LNCAP (cell line): ENCODE measurements around the gene ZNF407.

Experiments
- CTCF ChIP-seq: fragments of 450-650 bp; IDR thresholded peaks from 2 replicates; pipeline ENCODE4 v1.5.1; 2017; ENCODE audit warnings: mild to moderate bottlenecking

The ZNF407 gene

GRCh38 chr18:75100832-75101630 is 503.4 kb downstream of the ZNF407 start:
- TF ChIP-seq CTCF: no peak

GRCh38 chr18:75101916-75102315 is 504.2 kb downstream of the ZNF407 start:
- TF ChIP-seq CTCF: no peak

- no peak for TF ChIP-seq CTCF
Observed at GRCh38 chr18:75104483-75104882, 506.8 kb downstream of the ZNF407 start.

GRCh38 chr18:75105551-75106254 is 508.0 kb downstream of the ZNF407 start:
- no peak for TF ChIP-seq CTCF

GRCh38 chr18:75106746-75107145 is 509.1 kb downstream of the ZNF407 start:
- no peak for TF ChIP-seq CTCF

GRCh38 chr18:75107196-75107930 is 509.7 kb downstream of the ZNF407 start:
- no peak for TF ChIP-seq CTCF

GRCh38 chr18:75107931-75108276 is 510.2 kb downstream of the ZNF407 start:
- TF ChIP-seq CTCF: no peak
